NB4 (cell line): ENCODE measurements around the gene FUS.
A peak's percentile ranks its signal among the peaks of the same experiment; 100 is the strongest.

Source experiments
- DNase-seq: peaks from one replicate; pipeline ENCODE4 v3.0.0; 2010; ENCODE audit warnings: low read depth
- H3K4me3 ChIP-seq: one replicate; pipeline ENCODE4 v1.5.1; 2011; ENCODE audit warnings: mild to moderate bottlenecking, low read depth, low read length, moderate library complexity
- CTCF ChIP-seq: IDR thresholded peaks from one replicate; pipeline ENCODE4 v1.5.1; 2012; ENCODE audit warnings: low read depth, low read length
- MAX ChIP-seq: IDR thresholded peaks from 2 replicates; pipeline ENCODE4 v1.6.1; 2011; ENCODE audit warnings: low read depth, low read length
- MYC ChIP-seq: IDR thresholded peaks from 2 replicates; pipeline ENCODE4 v1.6.1; 2011; ENCODE audit warnings: low read depth, low read length
- POLR2A ChIP-seq: IDR thresholded peaks from 2 replicates; pipeline ENCODE4 v1.6.1; 2011; ENCODE audit warnings: mild to moderate bottlenecking; ENCODE audit not compliant: insufficient read length; ENCODE audit errors: extremely low read depth

Gene FUS

GRCh38 chr16:31179747-31180459 lies at the start of gene FUS:
FUS (plus strand) TSS chr16:31180139; CDS start chr16:31180215, 76 bp downstream.
- TF ChIP-seq MYC (peak; percentile 96), POLR2A (peak; percentile 100), MAX (peak; percentile 86), CTCF (no peak)
- DNase-seq, result peak; percentile 90
- peak within 1 kb of the TSS; percentile 90 for H3K4me3 ChIP-seq

GRCh38 chr16:31130336-31130891 lies 49.5 kb upstream of the FUS start:
- TF ChIP-seq CTCF, result no peak
- H3K4me3 ChIP-seq, result no peak overlapping the region
- DNase-seq, result peak; percentile 64

- no peak overlapping the region for H3K4me3 ChIP-seq
- TF ChIP-seq POLR2A (no peak), MAX (no peak)
- no peak for DNase-seq
Observed at GRCh38 chr16:31130899-31131298, 49.0 kb upstream of the FUS start.

- DNase-seq, result no peak
- no peak for TF ChIP-seq POLR2A
- no peak for TF ChIP-seq MAX
- no peak for TF ChIP-seq CTCF
- TF ChIP-seq MYC, result no peak
- no peak overlapping the region for H3K4me3 ChIP-seq
Observed at GRCh38 chr16:31131416-31131815, 48.5 kb upstream of the FUS start.

- DNase-seq, result no peak
- no peak for TF ChIP-seq MAX
- TF ChIP-seq CTCF, result no peak
- no peak overlapping the region for H3K4me3 ChIP-seq
Observed at GRCh38 chr16:31131841-31132271, 48.1 kb upstream of the FUS start.

- H3K4me3 ChIP-seq, result no peak overlapping the region
- TF ChIP-seq MYC (no peak), CTCF (no peak), MAX (no peak), POLR2A (no peak)
- DNase-seq, result no peak
Observed at GRCh38 chr16:31132303-31132979, 47.5 kb upstream of the FUS start.
